ENCODE results near the gene DRC3.

- no peak for TF ChIP-seq POLR2A (IDR thresholded peaks at IDR 0.05; ENCODE audit: low read depth, low read length)
- no peak for TF ChIP-seq POLR2AphosphoS5 (IDR thresholded peaks at IDR 0.05; ENCODE audit: low read depth, low read length)
These were observed 12.1 kb upstream of the DRC3 start for GRCh38 chr17:17960500-17961030.

All from GM12892 (cell line).